Activated T-helper 9 cell treated with anti-CD3 and anti-CD28 coated beads, Interleukin-2, amount 50 U/mL, for 16 hours (primary cell): ENCODE results near the gene ARVCF.
A peak's percentile ranks its signal among the peaks of the same experiment; 100 is the strongest.

Source experiments
- DNase-seq: peaks from one replicate; pipeline ENCODE4 v3.0.0-alpha.2; 2020; ENCODE audit warnings: low read depth

Gene ARVCF

GRCh38 chr22:19973551-19974267 lies 42.9 kb downstream of the ARVCF start:
- no peak for DNase-seq

GRCh38 chr22:19972652-19973550 lies 43.7 kb downstream of the ARVCF start:
- no peak for DNase-seq

GRCh38 chr22:19972251-19972650 lies 44.4 kb downstream of the ARVCF start:
- no peak for DNase-seq

- no peak for DNase-seq
These were observed 45.1 kb downstream of the ARVCF start for GRCh38 chr22:19971276-19972124.

- peak; percentile 67 for DNase-seq
These were observed 45.9 kb downstream of the ARVCF start for GRCh38 chr22:19970479-19971275.

GRCh38 chr22:19970031-19970478 lies 46.6 kb downstream of the ARVCF start:
- no peak for DNase-seq

GRCh38 chr22:19969141-19969928 lies 47.3 kb downstream of the ARVCF start:
- no peak for DNase-seq

- DNase-seq, result no peak
These were observed 48.2 kb downstream of the ARVCF start for GRCh38 chr22:19968450-19968891.

GRCh38 chr22:19967850-19968449 lies 48.7 kb downstream of the ARVCF start:
- no peak for DNase-seq

- no peak for DNase-seq
These were observed 49.5 kb downstream of the ARVCF start for GRCh38 chr22:19966908-19967750.

GRCh38 chr22:19965771-19966709 lies 50.6 kb downstream of the ARVCF start:
- no peak for DNase-seq

- DNase-seq, result no peak
These were observed 51.8 kb downstream of the ARVCF start for GRCh38 chr22:19964701-19965386.

- no peak for DNase-seq
These were observed 52.6 kb downstream of the ARVCF start for GRCh38 chr22:19963863-19964642.

GRCh38 chr22:19962909-19963806 lies 53.5 kb downstream of the ARVCF start:
- no peak for DNase-seq

GRCh38 chr22:19962246-19962908 lies 54.2 kb downstream of the ARVCF start:
- peak; percentile 42 for DNase-seq
